PC-3 (cell line): ENCODE data around the gene SRR.

ENCODE experiments used
- EZH2 ChIP-seq: fragments of 300-600 bp; sonication (generic); IDR thresholded peaks from one replicate; pipeline ENCODE4 v1.6.1; 2017; ENCODE audit warnings: antibody characterized with exemption, mild to moderate bottlenecking, low read length; ENCODE audit not compliant: unreplicated experiment
- EZH2phosphoT487 ChIP-seq: fragments of 300-600 bp; sonication (generic); IDR thresholded peaks from 2 replicates; pipeline ENCODE4 v1.6.1; 2018; ENCODE audit warnings: mild to moderate bottlenecking, antibody characterized with exemption, low read length, borderline replicate concordance
- TF ChIP-seq, protein P1 (sequence below): fragments of 300-600 bp; sonication (generic); conservative IDR thresholded peaks from 2 replicates; pipeline ENCODE4 v1.5.1; 2017; ENCODE audit warnings: antibody characterized with exemption, low read depth, mild to moderate bottlenecking, low read length

DNA sequence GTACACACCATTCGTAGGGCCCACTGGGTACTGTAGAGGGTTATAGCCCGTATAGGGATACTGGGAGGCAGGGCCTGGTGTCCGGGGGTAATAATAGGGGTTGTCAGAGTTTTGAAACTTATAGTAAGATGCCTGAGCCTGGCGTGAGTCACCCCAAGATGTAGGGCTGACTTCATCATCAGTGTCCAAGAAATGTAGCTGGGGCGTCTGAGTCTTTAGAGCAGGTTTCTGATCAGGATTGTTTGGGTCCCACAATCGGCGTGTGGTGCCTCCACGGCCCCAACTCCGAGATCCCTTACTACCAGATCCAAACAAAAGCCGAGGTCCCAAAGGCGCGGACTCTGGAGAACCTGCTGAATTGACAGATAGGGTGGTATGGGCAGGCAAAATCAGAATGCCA is 4.6 kb upstream of the SRR start:
- TF ChIP-seq, protein P1, sequence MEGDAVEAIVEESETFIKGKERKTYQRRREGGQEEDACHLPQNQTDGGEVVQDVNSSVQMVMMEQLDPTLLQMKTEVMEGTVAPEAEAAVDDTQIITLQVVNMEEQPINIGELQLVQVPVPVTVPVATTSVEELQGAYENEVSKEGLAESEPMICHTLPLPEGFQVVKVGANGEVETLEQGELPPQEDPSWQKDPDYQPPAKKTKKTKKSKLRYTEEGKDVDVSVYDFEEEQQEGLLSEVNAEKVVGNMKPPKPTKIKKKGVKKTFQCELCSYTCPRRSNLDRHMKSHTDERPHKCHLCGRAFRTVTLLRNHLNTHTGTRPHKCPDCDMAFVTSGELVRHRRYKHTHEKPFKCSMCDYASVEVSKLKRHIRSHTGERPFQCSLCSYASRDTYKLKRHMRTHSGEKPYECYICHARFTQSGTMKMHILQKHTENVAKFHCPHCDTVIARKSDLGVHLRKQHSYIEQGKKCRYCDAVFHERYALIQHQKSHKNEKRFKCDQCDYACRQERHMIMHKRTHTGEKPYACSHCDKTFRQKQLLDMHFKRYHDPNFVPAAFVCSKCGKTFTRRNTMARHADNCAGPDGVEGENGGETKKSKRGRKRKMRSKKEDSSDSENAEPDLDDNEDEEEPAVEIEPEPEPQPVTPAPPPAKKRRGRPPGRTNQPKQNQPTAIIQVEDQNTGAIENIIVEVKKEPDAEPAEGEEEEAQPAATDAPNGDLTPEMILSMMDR = no peak
- TF ChIP-seq EZH2 (no peak), EZH2phosphoT487 (no peak)
